Transverse colon (tissue), 4 donors: Measurements from ENCODE around the gene MAL.

Experiments
- CTCF ChIP-seq, 5 experiments: fragments of 200-600 bp in 3 of 5; fragments of 450-650 bp in 2 of 5; sonication (generic) in 3 of 5; IDR thresholded peaks; 1 replicate in 2 of 5; 2 replicates in 3 of 5; pipeline ENCODE4 v1.5.1; 2016 to 2017; ENCODE audit warnings: antibody characterized with exemption in 5 of 5, inconsistent platforms in 3 of 5, mild to moderate bottlenecking in 2 of 5, moderate library complexity in 1 of 5
- POLR2A ChIP-seq: fragments of 450-650 bp; IDR thresholded peaks from one replicate; pipeline ENCODE4 v1.6.1; 2016; ENCODE audit warnings: antibody characterized with exemption, mild to moderate bottlenecking, moderate library complexity
- POLR2AphosphoS5 ChIP-seq, 3 donors: sonication (generic); formaldehyde crosslinking; IDR thresholded peaks; one replicate each; pipeline ENCODE4 v1.6.1; 2016; ENCODE audit warnings: antibody characterized with exemption in 3 of 3

- TF ChIP-seq CTCF (IDR thresholded peaks at IDR 0.05): no peak
- TF ChIP-seq POLR2AphosphoS5 (IDR thresholded peaks at IDR 0.05): no peak
- TF ChIP-seq POLR2A: no peak
Observed at GRCh38 chr2:95014126-95014708, 11.3 kb upstream of the MAL start.
